CD4-positive, alpha-beta T cell treated with Interleukin-21 for 1 hour (primary cell): ENCODE results near the gene PDE11A.

Experiments
- DNase-seq: peaks from one replicate; pipeline ENCODE4 v3.0.0-alpha.2; 2020

PDE11A gene

DNA sequence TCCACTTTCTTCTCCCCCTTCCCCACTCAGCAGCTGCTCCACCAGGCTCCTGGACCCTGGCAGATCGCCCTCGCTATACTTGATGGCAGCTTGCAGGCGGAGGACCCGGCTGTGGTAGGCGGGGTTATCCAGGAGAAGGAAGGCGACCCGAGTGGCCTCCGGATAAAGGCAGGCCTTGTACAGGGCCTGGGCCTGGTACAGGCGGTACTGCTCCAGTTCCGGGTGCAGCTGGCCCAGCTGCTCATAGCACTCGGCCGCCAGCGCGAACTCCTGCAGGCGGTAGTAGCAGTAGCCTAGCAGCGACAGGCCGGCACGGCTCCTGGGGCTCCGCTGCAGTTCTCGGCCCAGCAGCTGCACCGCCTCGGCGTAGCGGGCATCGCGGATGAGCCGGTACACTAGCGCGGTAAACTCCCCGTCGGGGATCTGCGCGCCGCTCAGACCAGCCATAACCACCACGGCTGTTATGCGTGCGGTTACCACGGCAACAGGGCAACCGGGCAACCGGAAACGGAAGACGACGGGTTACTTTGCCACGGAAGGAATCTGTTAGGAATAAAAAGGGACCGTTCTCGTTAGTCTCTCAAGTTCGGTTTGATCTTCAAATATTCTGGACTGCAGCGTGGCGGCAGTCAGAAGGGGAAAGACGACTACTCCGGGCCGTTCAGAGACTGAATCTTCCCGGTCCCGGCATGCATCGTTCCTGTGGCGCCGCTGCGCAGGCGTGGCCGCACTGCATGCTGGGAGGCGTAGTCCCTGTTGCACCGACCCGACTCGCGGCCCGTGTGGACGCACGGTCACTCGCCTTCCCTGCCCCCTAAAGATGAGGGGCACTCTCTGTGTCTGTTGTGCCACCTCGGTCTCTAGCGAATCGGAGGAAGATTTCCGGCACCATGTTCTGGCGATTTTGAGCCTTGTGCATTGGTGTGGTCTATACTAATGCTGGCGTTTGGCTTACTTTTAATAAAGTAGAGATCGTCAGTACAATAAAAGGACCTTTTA is 454.0 kb downstream of the PDE11A start:
- peak; percentile 92 for DNase-seq

DNA sequence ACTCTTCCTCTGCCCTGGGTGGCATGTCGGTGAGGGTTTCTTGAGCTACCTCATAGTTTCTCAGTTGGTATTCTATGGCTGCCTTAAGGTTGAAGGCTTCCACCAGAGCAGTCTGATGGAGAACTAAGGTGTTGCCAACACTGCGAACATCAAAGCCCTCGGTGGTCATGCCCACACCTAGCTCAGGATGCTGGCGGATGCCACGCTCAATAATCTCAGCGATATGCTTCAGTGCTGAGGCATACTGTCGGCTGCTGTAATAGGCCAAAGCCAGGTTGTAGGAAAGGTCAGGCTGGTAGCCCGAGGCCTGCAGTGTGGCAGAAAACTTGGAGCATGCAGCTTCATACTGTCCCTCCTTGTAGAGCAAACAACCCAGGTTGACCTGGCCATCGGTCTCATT is 454.7 kb downstream of the PDE11A start:
- no peak for DNase-seq

DNA sequence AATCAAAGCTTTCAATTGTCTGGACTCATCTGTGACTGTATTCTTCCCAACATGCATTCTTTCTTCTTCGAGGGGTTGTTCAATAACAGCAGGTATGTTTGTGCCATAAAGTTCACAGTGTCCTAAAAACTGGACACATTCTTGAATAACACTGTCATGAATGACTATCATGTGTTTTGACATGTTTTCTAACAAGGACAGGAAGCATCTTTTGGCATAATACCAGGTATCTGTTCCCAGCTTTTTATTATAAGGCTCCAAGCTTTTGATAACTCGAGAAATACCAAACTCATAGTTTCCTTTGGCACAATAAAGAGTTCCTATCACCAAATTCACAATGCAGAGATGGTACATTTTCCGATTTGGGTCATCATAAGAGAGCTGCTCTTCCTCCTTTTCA is 455.8 kb downstream of the PDE11A start:
- no peak for DNase-seq

DNA sequence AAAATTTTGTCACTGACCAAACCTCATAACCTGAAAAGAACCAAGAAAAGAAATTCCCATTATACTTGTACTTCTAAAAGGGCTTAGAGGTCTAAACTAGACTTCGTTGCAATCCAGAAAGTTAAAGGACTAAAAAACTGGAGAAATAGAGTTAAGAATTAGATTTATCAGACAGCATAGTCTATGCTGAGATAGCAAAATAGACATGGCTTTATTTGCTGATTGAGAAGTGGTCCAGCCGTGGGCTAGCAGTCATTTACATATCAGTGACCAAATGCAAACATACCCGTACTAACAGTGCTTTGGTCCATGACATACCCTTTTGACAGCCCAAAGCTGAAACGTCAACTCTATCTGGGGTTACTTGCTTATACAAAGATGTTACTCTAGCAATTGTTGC is 456.5 kb downstream of the PDE11A start:
- DNase-seq = no peak

DNA sequence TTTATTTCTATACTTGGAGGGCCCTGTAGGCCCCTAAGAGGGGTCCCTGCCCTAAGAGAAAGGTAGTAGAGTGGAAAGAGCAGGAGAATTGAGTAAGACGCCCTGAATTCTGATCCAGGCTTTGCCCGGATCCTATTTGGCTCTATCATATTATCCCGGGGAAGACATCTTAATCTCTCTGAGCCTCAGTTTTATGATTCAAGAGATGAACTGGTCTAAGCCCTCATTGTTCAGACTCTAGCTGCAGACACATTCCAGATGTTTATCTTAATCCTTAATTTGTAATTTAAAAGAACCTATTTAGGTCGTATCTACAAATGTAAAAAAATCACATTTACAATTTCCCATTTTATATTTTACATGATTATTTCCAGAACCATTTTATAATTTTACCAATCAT is 459.9 kb downstream of the PDE11A start:
- DNase-seq = no peak

DNA sequence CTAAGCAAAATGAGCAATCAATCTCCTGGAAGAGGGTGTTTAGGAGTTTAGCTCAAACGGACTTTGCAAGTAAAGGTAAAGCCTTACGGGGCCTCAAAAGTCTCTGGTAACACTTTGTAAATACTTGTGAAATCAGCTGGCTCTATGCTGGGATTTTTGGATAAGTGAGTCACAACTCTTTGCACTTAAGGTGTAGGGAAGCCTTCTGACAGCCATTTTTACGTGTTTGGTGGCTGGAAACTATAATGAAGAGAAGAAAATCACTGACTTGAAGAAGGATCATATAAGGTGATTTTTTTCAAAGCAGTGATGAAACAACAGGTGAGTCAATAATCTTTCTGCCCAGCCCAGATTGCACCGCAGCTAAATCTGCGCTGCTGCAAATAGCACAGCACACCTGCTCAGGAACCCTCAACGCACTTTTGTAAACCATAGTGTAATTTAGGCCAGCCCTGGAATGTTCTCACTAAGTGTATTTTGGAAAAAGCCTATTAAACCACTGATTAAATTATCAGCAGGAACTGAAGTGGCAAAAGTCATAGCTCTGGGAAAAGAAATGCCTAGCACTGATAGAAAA is 461.2 kb downstream of the PDE11A start:
- no peak for DNase-seq

DNA sequence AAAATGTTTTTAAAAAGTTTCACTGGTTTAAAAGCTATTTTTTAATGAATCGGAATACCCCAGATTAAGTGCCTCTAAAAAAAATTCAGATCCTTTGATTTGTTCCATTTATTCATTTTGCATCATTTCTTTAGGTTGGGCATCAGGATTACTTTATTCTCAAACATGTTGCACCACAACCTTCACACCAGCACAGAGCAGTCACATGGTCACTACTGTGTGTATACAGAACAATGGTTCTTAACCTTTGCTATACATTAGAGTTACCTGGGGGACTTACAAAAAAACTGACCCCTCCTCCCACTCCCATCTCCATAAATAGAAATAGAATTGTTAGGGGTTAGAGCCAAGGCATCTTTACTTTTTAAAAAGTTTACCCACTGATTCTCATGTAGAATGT is 461.8 kb downstream of the PDE11A start:
- no peak for DNase-seq

DNA sequence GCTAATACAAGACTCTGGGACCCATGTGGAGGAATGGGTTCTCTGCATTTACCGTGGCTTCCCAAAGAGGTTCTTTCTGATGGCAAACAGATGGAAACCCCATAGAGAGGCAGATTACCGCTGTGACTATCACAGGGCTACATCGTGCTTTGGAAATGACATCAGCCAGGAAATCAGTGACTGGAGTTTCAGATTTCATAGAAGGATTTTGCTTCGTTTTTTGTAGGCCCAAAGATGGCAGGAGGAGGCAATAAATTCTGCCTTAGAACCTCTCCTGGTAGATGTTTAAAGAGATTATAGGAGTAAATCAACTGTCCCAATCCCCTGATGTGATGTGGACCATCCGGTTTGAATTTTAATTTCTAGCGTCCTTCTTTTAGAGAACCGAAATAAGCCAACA is 465.9 kb downstream of the PDE11A start:
- no peak for DNase-seq

DNA sequence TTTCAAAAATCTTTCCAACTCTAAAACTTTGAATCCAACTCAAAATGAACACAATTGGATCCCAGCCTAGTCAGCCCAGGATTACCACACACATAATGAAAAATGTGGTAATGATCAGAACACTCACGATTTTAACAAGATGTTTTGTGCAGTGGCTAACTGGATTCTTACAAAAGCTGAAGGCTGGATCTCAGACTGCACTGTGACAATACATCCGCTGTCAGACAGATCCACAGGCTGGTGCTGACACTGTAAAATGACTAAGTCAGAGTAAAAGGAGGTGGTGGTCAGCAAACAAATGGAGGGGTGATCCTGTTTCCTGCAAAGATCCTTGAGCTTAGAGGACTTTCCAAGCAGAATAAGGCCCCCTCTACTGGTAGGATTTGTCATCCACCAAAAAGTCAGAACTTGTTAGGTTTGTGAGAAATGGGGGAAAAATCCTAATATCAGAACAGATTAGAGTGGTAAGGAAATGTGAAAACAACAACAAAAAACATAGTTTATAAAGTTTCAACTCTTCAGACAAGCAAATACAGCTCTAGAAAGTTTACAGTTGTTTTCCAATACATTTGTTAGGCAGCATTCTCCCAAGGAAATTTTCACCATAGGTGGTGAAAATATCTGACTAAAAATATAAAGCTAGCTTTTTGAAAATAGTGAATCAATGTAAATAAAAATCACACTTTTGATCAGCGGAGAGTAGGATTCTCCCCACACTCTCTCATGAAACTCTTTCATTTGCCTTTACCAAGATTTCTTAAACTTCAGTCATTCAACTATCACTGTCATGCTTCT is 468.1 kb downstream of the PDE11A start:
- DNase-seq = peak; percentile 7

DNA sequence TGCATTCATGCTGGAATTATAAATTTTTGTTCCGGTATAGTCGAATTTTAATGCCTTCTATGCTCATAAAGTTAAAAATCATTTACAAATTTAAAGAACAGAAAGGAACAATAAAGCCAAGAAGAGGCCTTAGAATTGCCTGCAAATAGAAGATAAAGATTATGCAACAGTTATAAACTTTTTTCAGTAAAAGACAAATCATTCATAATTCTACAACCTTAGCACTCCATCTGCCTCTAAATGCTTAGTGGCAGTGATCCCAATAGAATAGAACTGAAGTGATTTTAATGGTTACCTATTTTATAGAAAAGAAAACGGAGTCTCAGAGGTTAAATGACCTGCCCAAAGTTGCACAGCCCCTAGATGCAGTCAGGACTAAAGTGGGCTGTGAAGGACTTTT is 468.8 kb downstream of the PDE11A start:
- DNase-seq = no peak

DNA sequence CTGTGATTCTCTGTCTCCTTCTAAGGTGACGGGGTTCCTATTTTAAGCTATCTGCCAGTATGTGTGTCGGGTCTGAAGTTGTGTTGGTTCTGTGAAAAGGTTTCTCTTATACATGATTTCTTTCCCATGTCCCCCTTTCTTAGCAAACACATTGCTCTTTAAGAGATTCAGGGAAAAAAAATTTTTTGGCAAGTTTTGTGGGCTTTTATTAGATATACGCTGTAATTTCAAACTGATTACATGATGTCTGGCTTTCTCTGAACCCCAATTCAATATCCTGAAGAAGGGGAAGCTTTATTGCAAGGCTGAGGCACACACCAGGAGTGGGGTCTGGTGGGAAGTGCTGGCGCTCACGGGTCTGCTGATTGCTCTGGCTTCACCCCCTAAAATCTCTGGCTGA is 469.4 kb downstream of the PDE11A start:
- no peak for DNase-seq

DNA sequence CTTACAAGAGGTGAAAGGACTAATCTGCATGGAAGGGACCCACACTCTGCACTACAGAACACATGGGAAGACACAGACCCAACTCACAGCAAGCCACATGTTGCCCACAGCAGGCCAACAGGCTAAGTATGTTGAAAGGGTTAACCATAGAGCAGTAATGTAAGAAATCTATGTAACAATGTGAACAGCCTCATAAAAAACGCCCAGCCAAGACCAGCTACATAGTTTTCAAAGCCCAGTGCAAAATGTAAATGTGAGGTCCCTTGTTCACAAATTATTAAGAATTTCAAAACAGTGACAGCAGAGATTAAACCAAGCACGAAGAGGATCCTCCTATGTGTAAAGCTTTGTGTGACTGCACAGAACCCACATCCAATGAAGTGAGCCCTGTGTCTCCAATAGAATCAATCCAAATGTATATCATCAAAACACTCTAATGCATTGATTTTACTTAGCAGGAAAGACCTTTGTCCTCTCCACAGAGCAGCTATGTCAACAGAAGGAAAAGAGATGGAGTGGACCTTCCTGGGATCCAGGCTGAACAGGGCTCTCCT is 469.9 kb downstream of the PDE11A start:
- no peak for DNase-seq

DNA sequence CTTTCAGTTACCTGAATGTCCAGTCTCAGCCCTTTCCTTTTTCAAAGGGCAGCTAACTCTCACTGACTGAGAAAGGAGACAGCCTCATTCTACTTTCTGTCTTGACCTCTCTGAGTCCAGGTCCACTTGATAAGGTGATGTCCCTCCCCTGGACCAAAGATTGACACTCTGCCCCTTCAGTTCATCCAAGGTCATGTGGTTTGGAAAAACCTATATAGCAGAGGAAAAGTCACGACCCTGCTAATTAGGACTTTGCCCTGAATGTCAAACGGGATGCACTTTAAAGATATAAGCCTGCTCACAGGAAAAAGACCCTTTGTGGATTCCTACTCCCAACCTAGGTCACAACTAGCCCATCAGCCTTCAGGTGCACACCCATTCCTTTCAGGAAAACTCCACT is 471.7 kb downstream of the PDE11A start:
- no peak for DNase-seq

DNA sequence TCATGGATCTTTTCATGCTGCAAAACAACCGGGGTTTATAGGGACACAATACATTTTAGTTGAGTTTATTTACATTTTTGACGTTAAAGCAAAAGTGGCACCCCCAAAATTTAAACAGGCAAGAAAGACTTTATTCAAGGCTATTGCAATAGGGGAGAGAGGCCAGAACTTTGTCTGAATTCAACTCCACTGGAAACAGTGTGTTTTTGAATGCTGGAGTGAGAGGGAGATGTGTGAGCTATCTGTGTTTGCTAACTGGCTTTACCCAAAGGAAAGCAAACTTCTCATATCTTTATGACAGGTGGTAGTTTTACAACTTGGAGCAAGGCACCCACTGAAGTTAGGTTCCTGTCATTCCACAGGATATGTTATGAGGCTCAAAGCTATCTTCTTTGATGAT is 472.6 kb downstream of the PDE11A start:
- DNase-seq = no peak

DNA sequence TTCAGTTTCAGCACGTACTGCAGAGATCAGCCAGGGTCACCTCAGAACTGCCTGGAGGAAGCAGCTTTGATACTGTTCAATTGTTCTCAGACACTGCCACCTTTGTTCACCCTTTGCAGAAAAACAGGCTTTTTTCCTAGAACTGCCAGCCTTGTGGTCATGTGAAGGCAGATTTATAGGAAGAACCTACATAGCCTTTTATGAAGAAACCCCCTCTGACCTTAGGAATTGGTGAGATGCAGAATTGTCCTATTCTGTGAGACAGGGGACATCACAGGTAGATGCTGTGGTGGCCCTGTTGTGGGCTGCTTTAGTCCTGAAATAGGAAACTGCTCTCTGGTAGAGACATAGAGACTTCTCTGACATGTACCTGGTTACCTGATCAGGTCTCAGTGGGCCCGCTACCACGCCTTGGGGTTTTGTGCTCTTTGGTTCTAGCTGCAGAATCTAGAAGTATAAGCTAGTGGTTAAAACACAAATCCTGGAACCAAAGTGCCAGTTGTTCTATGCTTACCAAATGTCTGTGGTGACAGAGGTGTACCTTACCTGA is 473.4 kb downstream of the PDE11A start:
- no peak for DNase-seq

DNA sequence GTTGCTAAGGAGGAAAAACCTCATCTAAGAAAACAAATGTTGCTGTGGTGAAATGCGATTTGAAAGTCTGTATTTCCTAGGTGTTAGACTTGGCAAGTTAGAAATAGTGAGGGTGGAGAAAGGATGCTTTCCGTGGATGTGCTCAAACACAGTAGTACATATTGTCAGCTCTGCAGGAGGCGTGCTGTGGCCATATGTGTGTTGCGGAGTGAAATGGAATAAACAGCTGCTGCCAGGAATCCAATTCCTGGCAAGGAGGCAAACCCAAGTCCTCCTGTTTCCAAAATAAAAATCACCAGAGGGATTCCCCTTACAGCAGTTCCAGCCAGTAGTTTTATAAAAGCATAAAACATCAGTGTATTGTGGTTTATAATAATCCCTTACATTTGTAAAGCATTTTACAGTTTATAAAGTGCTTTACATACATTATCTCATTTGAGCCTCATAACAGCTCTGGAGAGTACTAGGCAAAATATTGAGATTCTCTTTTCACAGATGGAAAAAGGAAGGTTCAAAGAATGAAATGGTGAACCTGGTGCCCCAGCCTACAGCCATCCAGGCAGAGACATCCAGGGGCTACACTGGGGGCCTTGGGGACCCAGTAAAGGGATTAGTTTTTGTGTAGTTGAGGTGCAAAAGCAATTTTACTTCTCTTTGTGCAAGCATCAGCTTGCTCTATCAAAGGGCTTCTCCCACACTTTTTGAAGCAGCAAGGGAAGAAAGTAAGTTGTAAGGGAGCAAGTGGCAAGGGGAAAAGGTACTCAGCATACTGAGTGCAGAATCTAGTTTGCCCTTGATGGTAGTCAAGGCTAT is 474.0 kb downstream of the PDE11A start:
- DNase-seq = no peak

DNA sequence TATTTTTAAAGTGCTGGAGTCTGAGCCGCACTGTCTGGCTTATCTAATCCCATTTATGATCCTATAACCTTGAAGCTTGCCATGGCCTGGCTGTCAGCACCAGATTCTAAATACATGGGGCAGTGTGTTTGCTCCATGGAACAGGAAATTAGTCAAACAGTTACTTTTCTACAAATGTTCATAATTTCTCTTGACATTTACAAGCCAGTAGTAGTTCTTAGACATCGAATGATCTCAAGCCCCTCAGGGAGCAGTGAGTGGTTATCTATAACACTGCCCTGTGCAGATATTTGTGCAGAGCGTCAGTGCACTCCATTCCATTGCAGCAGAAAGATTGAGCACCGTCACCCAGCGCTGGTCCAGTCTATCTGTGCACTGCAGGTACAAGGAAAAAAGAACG is 474.8 kb downstream of the PDE11A start:
- no peak for DNase-seq

DNA sequence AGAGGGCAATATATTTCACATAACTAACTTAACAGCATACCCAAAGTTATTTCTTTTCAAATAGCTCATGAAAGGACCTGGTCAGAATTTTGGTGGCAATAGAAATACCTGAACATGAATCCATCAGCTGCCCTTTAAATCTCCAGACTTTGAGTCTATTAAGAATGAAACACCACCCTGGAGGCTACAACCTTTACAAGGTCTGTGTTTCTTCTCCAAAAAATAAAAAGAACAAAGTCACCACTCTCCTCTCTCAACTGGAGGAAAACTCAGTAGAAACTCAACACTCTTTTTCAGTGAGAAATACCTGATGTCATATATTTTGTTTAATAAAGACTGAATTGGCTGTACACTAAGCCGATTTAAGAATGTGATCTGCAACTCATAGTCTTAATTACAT is 475.7 kb downstream of the PDE11A start:
- DNase-seq = no peak

DNA sequence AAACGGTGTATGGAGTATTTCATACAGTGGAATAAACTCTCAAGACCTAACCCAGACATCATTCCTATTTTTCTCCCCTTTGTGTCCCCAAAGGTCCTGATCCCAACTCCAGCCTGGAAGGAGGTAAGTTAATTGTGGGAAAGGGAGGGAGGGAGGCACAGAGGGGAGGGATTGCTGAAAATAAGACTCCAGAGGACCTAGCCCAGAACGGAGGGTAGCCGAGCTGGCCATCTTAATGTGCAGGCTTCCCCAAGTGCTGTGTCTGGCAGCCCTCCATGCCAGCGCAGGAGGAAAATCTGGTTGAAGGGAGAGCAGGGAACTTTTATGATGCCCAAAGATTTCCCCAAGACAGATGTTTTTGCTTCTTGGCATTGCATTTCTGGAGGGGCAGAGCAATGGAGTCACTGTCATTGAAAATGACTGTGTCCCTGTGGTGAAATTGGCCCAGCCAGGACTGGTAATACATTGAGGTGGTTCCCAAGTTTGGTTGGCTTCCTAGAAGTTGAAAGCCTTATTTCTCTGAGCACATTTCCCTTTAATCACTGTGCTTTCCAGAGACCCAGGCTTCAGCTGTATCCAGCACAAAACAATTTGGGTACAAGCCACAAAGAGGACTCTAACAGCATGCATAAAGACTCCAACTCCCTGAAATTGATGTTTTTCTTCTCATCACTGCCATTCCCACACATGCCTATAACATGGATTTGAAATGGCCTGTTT is 477.3 kb downstream of the PDE11A start:
- DNase-seq = no peak

DNA sequence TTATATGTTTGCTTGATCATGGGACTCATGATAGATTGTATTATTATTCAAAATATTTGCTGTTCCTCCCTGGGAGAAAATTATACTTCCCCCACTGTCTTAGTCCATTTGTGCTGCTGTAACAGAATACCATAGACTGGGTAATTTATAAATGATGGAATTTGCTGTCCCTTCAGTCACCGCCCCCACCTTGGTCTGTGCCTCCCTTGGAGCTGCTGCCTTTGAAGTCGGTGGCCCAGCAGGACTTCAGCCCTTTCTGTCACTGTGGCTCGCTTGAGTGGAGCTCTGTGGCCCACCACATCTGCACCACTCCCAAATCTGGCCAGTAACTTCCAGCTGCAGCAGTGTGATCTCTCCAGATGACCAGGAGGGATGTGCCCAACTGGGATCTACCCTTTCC is 479.2 kb downstream of the PDE11A start:
- DNase-seq = no peak

DNA sequence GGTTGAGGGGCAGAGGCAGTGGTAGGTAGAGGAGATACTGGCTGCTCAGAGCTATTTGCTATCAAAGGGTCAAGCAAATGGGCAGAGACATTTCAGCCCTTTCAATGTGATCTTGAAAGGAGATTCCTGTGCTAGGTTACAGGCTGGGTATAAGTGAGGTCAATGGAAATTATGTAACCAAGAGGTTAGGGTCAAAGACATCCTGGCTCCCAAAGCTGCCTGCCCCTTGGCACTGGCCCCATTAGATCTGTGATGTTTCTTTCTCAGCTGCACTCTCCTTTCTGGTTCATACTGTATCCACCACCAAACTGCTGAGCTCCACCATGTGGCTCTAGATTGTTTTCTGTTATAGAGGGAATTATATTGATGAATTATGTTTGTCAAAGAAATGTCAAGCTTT is 479.6 kb downstream of the PDE11A start:
- no peak for DNase-seq

DNA sequence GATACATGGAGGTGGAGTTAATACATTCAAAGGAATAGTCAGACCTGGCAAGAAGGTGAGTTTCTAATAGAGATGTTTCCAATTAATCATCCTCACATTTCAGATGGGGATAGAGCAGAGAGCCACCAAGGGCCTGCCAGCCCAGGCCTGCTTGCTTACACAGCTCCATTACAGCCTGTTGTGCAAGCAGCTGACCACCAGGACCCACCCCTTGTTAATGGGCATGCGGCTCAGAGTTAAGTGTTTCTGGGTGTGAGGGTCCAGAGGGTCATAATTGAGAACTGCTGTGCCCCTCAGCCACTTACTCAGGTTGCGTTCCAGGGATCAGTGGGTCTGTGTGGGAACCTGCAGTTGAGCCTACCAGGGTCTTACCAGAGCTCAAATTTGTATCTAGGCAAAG is 480.2 kb downstream of the PDE11A start:
- DNase-seq = no peak
